Left ventricle myocardium inferior (tissue), 1 donor: ENCODE results near the gene TTLL4. TPM values are rescaled to one million over a fixed set of nuclear protein-coding genes. Genes with fewer than 3 reads are reported as not detected.

Source experiments
- DNase-seq: peaks from one replicate; pipeline ENCODE4 v3.0.0-alpha.2; 2020
- H3K27ac ChIP-seq: fragments of 200-600 bp; replicated peaks from 2 replicates; pipeline ENCODE4 v1.8.0; 2021
- H3K27me3 ChIP-seq: fragments of 200-600 bp; 2 replicates; pipeline ENCODE4 v1.8.0; 2021; ENCODE audit warnings: low read depth
- H3K36me3 ChIP-seq: fragments of 200-600 bp; 2 replicates; pipeline ENCODE4 v1.8.0; 2021
- H3K4me1 ChIP-seq: fragments of 200-600 bp; 2 replicates; pipeline ENCODE4 v1.8.0; 2021
- H3K4me3 ChIP-seq: fragments of 200-600 bp; 2 replicates; pipeline ENCODE4 v1.8.0; 2021; ENCODE audit warnings: mild to moderate bottlenecking, moderate library complexity
- H3K9me3 ChIP-seq: fragments of 200-600 bp; replicated peaks from 2 replicates; pipeline ENCODE4 v1.8.0; 2021
- intact Hi-C: fragments of 100-400 bp; cut with micrococcal nuclease; formaldehyde crosslinking; loops from one replicate; pipeline ENCODE4 v1.11.0; 2022
- total RNA-seq: library from RNA; stranded (reverse); fragmentation: NEBNext Ultra II Directional; extraction: Animal tissue kit (Norgen Biotek cat#: 25700); gene quantifications from one replicate; pipeline ENCODE4 v1.2.1, GENCODE V29; 2021
- TF ChIP-seq, protein P1 (sequence below): fragments of 200-600 bp; IDR thresholded peaks from 2 replicates; pipeline ENCODE4 v1.8.0; 2021; ENCODE audit warnings: antibody characterized with exemption, mild to moderate bottlenecking, borderline replicate concordance
- donor health status: DM: no; HTN: yes; CAD: no; lungs with severe emphysema.

TTLL4 gene
- total RNA-seq, 1 donor from 2014 or later = 6.2 TPM

DNA sequence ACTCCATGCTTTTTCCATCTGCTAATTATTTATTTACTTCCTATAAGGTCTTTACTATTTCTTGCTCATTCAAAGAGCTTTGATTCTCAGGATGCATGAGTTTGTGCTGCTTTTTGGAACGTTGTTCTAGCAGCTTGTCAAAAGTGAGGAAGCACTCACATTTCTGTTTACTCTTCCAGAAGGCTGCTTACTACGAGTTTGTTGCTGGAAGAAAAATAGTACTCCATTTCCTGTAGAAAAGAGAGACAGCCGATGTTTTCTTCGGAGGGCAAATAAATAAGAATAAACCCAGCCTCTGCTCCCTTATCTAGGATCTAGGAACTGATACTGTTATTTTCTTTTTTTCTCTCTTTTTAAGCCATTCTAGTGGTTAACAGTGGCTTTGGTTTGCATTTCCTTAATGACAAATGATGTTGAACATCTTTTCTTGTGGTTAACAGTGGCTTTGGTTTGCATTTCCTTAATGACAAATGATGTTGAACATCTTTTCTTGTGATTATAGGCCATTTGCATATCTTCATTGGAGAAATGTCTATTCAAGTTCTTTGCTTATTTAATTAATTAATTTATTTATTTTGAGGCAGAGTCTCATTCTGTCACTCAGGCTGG is 91.9 kb downstream of the TTLL4 start:
- TF ChIP-seq, protein P1, sequence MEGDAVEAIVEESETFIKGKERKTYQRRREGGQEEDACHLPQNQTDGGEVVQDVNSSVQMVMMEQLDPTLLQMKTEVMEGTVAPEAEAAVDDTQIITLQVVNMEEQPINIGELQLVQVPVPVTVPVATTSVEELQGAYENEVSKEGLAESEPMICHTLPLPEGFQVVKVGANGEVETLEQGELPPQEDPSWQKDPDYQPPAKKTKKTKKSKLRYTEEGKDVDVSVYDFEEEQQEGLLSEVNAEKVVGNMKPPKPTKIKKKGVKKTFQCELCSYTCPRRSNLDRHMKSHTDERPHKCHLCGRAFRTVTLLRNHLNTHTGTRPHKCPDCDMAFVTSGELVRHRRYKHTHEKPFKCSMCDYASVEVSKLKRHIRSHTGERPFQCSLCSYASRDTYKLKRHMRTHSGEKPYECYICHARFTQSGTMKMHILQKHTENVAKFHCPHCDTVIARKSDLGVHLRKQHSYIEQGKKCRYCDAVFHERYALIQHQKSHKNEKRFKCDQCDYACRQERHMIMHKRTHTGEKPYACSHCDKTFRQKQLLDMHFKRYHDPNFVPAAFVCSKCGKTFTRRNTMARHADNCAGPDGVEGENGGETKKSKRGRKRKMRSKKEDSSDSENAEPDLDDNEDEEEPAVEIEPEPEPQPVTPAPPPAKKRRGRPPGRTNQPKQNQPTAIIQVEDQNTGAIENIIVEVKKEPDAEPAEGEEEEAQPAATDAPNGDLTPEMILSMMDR = no peak
- H3K4me3 ChIP-seq = no peak overlapping the region
- intact Hi-C loops = no loop called here
- H3K9me3 ChIP-seq = peaks cover 19% of the 10 kb centered on the region
- H3K36me3 ChIP-seq = peaks cover 6% of the 10 kb centered on the region
- no peak overlapping the region for H3K27ac ChIP-seq
- H3K4me1 ChIP-seq = peaks cover 27% of the 10 kb centered on the region
- no peaks in the 10 kb centered on the region for H3K27me3 ChIP-seq
- DNase-seq = no peak

DNA sequence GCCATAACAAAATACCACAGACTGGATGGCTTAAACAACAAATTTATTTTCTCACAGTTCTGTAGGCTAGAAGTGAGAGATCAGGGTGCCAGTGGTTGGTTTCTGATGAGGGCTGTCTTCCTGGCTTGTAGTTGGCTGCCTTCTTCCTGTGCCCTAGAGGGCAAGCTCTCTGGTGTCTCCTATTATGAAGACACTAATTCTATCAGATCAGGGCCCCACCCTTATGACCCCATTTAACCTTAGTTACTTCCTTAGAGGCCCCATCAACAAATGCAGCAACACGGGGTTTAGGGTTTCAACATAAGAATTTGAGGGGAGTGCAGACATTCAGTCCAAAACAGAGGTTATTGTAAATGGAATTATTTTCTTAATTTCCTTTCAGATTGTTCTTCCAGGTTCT is 94.2 kb downstream of the TTLL4 start:
- Histone ChIP-seq H3K27me3 (no peaks in the 10 kb centered on the region), H3K36me3 (peaks cover 6% of the 10 kb centered on the region), H3K4me1 (peaks cover 19% of the 10 kb centered on the region), H3K9me3 (peaks cover 19% of the 10 kb centered on the region), H3K27ac (peak overlapping the region; percentile 82), H3K4me3 (no peak overlapping the region)
- DNase-seq = no peak
- TF ChIP-seq, protein P1 = no peak
- intact Hi-C loops = no loop called here

Other genes with a start within 250 kb of the TTLL4 start
- 5.7 TPM for gene USP37, start 142.5 kb upstream of the TTLL4 start, total RNA-seq
- 18.9 TPM for gene CNOT9, start 142.0 kb upstream of the TTLL4 start, total RNA-seq
- gene PLCD4, start 102.9 kb upstream of the TTLL4 start, total RNA-seq = 0.99 TPM
- gene ZNF142, start 51.2 kb upstream of the TTLL4 start, total RNA-seq = 19.9 TPM
- gene BCS1L, start 51.2 kb upstream of the TTLL4 start, total RNA-seq = 48.6 TPM
- 14.7 TPM for gene RNF25, start 38.8 kb upstream of the TTLL4 start, total RNA-seq
- 7.4 TPM for gene STK36, start 38.7 kb upstream of the TTLL4 start, total RNA-seq
- 6.7 TPM for gene CYP27A1, start 71.3 kb downstream of the TTLL4 start, total RNA-seq
- 0.14 TPM for gene PRKAG3, start 121.0 kb downstream of the TTLL4 start, total RNA-seq
- 1.0 TPM for gene WNT6, start 149.0 kb downstream of the TTLL4 start, total RNA-seq
- not detected for gene WNT10A, start 170.0 kb downstream of the TTLL4 start, total RNA-seq
- not detected for gene CDK5R2, start 248.8 kb downstream of the TTLL4 start, total RNA-seq